Lung (tissue), 12 donors: ENCODE results near the gene PLXNA1. TPM values are rescaled to one million over a fixed set of nuclear protein-coding genes. Genes with fewer than 3 reads are reported as not detected.

Source experiments
- ATAC-seq: fragments of 200-7000 bp; cut with Tn5 transposase; one replicate; pipeline ENCODE4 v1.9.1; 2020; ENCODE audit warnings: moderate number of reproducible peaks; ENCODE audit not compliant: insufficient read depth, low FRiP score
- DNase-seq, 3 donors: peaks; one replicate each; pipeline ENCODE4 v3.0.0-alpha.2; 2013 to 2017
- H3K27ac ChIP-seq, 2 donors: one replicate each; pipeline ENCODE4 v1.5.1; 2013; ENCODE audit warnings: mild to moderate bottlenecking in 2 of 2, moderate library complexity in 2 of 2, control low read depth in 1 of 2, inconsistent platforms in 1 of 2, low read depth in 1 of 2, low read length in 1 of 2
- H3K27me3 ChIP-seq, 3 donors: one replicate each; pipeline ENCODE4 v1.5.1; 2013; ENCODE audit warnings: low read length in 2 of 3; ENCODE audit not compliant: control insufficient read depth in 3 of 3, insufficient read depth in 3 of 3
- H3K36me3 ChIP-seq, 4 donors: one replicate each; pipeline ENCODE4 v1.5.1; 2013; ENCODE audit warnings: low read length in 4 of 4, mild to moderate bottlenecking in 1 of 4, moderate library complexity in 1 of 4; ENCODE audit not compliant: control insufficient read depth in 4 of 4, insufficient read depth in 4 of 4
- H3K4me1 ChIP-seq, 5 donors: one replicate each; pipeline ENCODE4 v1.5.1; 2013; ENCODE audit warnings: low read length in 5 of 5, mild to moderate bottlenecking in 2 of 5, moderate library complexity in 1 of 5; ENCODE audit not compliant: control insufficient read depth in 5 of 5, insufficient read depth in 5 of 5
- H3K4me3 ChIP-seq: one replicate; pipeline ENCODE4 v1.5.1; 2013; ENCODE audit warnings: mild to moderate bottlenecking, control low read depth, moderate library complexity
- H3K9ac ChIP-seq, 2 donors: one replicate each; pipeline ENCODE4 v1.5.1; 2013; ENCODE audit warnings: low read length in 2 of 2, control low read depth in 1 of 2; ENCODE audit not compliant: insufficient read depth in 1 of 2
- H3K9me3 ChIP-seq, 4 donors: one replicate each; pipeline ENCODE4 v1.5.1; 2013; ENCODE audit warnings: low read length in 3 of 4, mild to moderate bottlenecking in 1 of 4, moderate library complexity in 1 of 4; ENCODE audit not compliant: control insufficient read depth in 4 of 4, insufficient read depth in 3 of 4
- WGBS, 2 donors: extraction: QIAGEN DNeasy Blood & Tissue Kit; methylation state at CpG; one replicate each; pipeline ENCODE4 v1.1.7; 2013; 5-methylcytosine and 5-hydroxymethylcytosine counted together
- polyA plus RNA-seq, 2 donors: library from polyadenylated mRNA; stranded (reverse); fragments of 200-250 nt; gene quantifications; one replicate each; pipeline ENCODE4 v1.2.1, GENCODE V29; 2013
- total RNA-seq, 2 donors: library from RNA; depleted of rRNA in 1 of 2; stranded (reverse); fragments of >200 nt in 1 of 2; gene quantifications; one replicate each; pipeline ENCODE4 v1.2.1, GENCODE V29; 2014 to 2021
- TF ChIP-seq, protein P1 (sequence below): IDR thresholded peaks from 2 replicates; pipeline ENCODE4 v1.5.1; 2012; ENCODE audit warnings: mild to moderate bottlenecking; ENCODE audit errors: control extremely low read depth, extremely low read depth
- donor health status: control.
- donor health status: control.
- donor health status: Bipolar disorder and iron deficiency.
- donor health status: healthy.
- donor health status: DM: yes; HTN: yes; CAD: no.

Gene PLXNA1
- total and polyA plus RNA-seq, 4 donors: 17.6 to 51.7 (median 21.7) TPM

DNA sequence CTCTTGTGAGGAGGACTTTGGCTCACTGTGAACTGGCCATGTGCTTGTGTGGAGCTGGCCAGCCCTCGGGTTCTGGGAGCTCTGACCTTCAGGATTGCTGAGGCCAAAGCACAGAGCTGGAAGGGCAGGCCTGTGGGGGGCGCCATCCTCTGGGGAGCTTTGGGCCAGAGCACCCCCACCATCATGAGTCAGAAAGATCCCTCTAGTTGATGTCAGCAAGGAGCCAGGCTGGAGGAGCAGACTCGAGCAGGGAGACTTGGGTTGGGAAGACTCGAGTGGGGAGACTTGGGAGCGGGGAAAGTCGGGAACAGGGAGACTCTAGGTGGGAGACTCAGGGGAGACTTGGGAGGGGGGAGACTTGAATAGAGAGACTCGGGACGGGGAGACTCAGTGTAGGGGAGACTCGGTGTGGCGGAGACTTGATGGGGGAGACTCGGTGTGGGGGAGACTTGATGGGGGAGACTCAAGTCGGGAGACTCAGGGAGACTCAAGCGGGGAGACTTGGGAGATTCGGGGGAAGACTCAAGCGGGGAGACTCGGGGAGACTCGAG is 37.7 kb upstream of the PLXNA1 start:
- ATAC-seq: no peak
- no peaks in the 10 kb centered on the region for H3K9me3 ChIP-seq
- H3K27ac ChIP-seq: no peak overlapping the region
- H3K4me1 ChIP-seq: no peaks in the 10 kb centered on the region
- no peak overlapping the region for H3K9ac ChIP-seq
- no peak for DNase-seq
- TF ChIP-seq, protein P1, sequence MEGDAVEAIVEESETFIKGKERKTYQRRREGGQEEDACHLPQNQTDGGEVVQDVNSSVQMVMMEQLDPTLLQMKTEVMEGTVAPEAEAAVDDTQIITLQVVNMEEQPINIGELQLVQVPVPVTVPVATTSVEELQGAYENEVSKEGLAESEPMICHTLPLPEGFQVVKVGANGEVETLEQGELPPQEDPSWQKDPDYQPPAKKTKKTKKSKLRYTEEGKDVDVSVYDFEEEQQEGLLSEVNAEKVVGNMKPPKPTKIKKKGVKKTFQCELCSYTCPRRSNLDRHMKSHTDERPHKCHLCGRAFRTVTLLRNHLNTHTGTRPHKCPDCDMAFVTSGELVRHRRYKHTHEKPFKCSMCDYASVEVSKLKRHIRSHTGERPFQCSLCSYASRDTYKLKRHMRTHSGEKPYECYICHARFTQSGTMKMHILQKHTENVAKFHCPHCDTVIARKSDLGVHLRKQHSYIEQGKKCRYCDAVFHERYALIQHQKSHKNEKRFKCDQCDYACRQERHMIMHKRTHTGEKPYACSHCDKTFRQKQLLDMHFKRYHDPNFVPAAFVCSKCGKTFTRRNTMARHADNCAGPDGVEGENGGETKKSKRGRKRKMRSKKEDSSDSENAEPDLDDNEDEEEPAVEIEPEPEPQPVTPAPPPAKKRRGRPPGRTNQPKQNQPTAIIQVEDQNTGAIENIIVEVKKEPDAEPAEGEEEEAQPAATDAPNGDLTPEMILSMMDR: no peak
- H3K36me3 ChIP-seq: peaks cover 0 to 2% (median 0%) of the 10 kb centered on the region in 4 donors
- H3K4me3 ChIP-seq: no peak overlapping the region
- H3K27me3 ChIP-seq: no peaks in the 10 kb centered on the region
- 91 to 95% methylated on average over 17 of the region's 17 CpGs for WGBS, 2 donors

DNA sequence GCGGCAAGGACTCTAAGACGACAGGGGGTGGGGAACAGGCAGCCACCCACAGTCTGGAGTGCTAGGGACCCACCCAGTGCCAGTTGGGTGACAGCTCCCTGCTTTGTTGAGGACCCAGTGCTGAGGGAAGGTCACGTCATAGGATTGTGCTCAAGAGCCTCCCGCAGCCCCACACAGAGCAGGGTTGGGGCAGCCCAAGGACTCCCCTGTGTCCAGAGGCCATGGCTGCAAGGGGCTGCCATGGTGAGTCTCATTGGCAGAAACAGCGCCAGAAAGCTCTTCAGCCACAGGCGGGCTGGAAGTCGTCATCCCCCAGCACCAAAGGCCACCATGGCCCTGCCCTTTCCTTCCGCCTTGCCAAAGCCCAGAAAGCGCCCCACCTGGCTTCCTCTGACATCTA is 37.0 kb upstream of the PLXNA1 start:
- Histone ChIP-seq H3K36me3 (peaks cover 0 to 2% (median 0%) of the 10 kb centered on the region in 4 donors), H3K4me1 (no peaks in the 10 kb centered on the region), H3K9ac (no peak overlapping the region), H3K4me3 (no peak overlapping the region), H3K27ac (no peak overlapping the region), H3K9me3 (no peaks in the 10 kb centered on the region), H3K27me3 (no peaks in the 10 kb centered on the region)
- ATAC-seq (no peak), DNase-seq (no peak)
- TF ChIP-seq, protein P1: no peak
- 93 to 94% methylated on average over 9 of the region's 9 CpGs for WGBS, 2 donors

DNA sequence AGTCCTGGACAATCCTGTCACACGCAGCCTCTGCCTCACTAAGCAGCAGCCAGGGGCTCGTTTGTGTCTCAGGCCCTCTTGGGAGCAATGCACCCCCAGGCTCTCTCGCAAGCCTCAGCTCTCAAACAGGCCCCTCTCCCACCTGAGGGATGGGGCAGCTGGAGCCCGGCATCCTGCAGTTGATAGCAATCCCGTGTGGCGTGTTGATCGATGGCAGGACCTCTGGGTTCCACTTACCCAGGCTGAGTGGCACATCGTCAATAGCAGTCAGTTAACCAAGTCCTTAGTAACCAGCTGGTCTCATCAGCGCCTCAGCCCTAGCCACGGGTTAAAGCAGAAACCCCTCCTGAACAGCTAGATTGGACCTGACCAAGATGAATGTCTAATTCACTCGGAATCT is 36.5 kb upstream of the PLXNA1 start:
- 91 to 92% methylated on average over 11 of the region's 11 CpGs for WGBS, 2 donors

More for the DNA sequence above, 36.5 kb upstream of the PLXNA1 start:
- Histone ChIP-seq H3K9ac (no peak overlapping the region), H3K36me3 (peaks cover 0 to 2% (median 0%) of the 10 kb centered on the region in 4 donors), H3K27me3 (no peaks in the 10 kb centered on the region), H3K27ac (no peak overlapping the region), H3K4me3 (no peak overlapping the region), H3K4me1 (no peaks in the 10 kb centered on the region), H3K9me3 (no peaks in the 10 kb centered on the region)
- TF ChIP-seq, protein P1: no peak
- no peak for ATAC-seq
- DNase-seq: no peak
